Mucosa of stomach (tissue), 1 donor: ENCODE data around the gene CRY1.
"Not testable (repeated sequence)": the region's sequence is repeated elsewhere in the genome, so short reads cannot be mapped to it uniquely, and the experiment has no call there.

Experiments
- H3K27me3 ChIP-seq: one replicate; pipeline ENCODE4 v1.7.0; 2013; ENCODE audit warnings: mild to moderate bottlenecking, low read length; ENCODE audit not compliant: control insufficient read depth, insufficient read depth
- H3K36me3 ChIP-seq: one replicate; pipeline ENCODE4 v1.7.0; 2013; ENCODE audit warnings: low read length; ENCODE audit not compliant: control insufficient read depth, insufficient read depth
- H3K4me1 ChIP-seq: one replicate; pipeline ENCODE4 v1.7.0; 2013; ENCODE audit warnings: mild to moderate bottlenecking, low read length; ENCODE audit not compliant: control insufficient read depth, insufficient read depth
- H3K4me3 ChIP-seq: one replicate; pipeline ENCODE4 v1.7.0; 2013; ENCODE audit warnings: low read length
- H3K9ac ChIP-seq: one replicate; pipeline ENCODE4 v1.7.0; 2013; ENCODE audit warnings: mild to moderate bottlenecking, low read length, moderate library complexity
- H3K9me3 ChIP-seq: one replicate; pipeline ENCODE4 v1.7.0; 2013; ENCODE audit warnings: mild to moderate bottlenecking, low read length, moderate library complexity; ENCODE audit not compliant: control insufficient read depth
- donor health status: Pancreatic carcinoma.

The CRY1 gene

DNA sequence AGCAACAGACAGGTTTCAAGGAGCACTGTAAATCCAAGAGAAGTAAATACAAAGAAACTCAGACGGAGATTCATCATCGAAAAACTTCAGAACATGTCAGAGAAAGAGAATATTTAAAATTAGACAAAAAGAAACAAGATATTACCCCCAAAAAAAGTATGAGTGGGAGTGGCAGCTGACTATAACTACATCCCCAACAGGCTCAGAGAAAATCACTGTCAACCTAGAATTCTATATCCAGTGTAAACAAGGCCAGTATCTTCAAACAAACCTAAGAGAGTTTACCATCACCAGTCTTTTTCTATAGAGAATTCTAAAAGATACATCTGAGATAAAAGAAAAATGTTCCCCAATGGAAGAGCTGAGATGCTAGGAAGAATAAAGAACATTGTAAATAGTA, 39.6 kb downstream of the CRY1 start:
- Histone ChIP-seq H3K27me3 (no peaks in the 10 kb centered on the region), H3K36me3 (no peaks in the 10 kb centered on the region), H3K9ac (no peak overlapping the region), H3K9me3 (no peaks in the 10 kb centered on the region), H3K4me3 (no peak overlapping the region), H3K4me1 (peaks cover 13% of the 10 kb centered on the region)

DNA sequence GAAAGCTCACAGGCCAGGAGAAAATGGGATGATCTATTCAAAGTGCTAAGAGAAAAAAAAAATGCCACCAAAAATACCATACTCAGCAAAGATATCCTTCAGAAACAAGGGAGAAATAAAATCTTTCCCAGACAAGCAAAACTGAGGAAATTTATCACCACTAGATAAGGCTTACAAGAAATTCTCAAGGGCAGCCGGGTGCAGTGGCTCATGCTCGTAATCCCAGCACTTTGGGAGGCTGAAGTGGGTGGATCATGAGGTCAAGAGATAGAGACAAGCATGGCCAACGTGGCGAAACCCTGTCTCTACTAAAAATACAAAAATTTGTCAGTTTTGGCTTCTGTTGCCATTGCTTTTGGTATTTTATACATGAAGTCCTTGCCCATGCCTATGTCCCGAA, 48.2 kb downstream of the CRY1 start:
- Histone ChIP-seq H3K27me3 (no peaks in the 10 kb centered on the region), H3K9me3 (no peaks in the 10 kb centered on the region), H3K4me1 (peaks cover 23% of the 10 kb centered on the region), H3K9ac (no peak overlapping the region), H3K4me3 (no peak overlapping the region), H3K36me3 (no peaks in the 10 kb centered on the region)

DNA sequence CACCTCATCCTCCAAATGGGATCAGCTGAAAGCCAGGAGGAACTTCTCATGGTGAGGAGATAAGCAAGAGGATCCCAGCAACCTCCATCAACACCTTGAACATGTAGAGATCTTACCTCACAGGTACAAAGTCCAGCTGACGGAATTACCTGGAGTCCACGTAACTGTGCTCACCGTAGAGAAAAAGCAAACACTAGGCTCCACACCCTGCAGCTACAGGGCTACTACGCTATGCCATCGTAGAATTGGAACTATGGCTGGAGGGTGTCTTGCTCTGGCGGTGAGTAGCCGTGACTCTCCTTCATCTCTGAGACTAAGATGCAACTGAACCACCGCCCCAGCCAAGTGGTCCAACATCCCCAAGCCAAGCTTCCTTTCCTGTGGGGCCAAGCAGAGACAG, 50.5 kb downstream of the CRY1 start:
- Histone ChIP-seq H3K4me3 (no peak overlapping the region), H3K36me3 (no peaks in the 10 kb centered on the region), H3K4me1 (peaks cover 23% of the 10 kb centered on the region), H3K27me3 (no peaks in the 10 kb centered on the region), H3K9me3 (no peaks in the 10 kb centered on the region), H3K9ac (no peak overlapping the region)

DNA sequence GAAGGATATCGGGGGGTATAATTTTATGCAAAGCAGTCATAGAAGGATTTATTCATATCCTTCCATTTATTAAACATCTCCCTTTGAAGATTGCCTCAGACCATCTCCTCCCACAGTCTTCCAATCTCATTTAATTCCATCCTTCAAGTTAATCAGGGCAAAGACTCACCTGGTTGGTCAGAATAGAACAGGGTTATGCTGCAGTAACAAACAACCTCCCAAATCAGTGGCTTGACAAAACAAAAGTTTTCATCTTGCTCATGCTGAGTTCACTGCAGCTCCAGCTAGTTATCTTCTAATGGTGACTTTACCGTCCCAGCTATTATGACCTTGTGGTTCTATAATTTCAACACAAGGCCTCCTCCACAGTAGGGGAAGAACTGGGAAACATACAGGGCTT, 57.6 kb downstream of the CRY1 start:
- peaks cover 5% of the 10 kb centered on the region for H3K4me1 ChIP-seq
- no peaks in the 10 kb centered on the region for H3K9me3 ChIP-seq

DNA sequence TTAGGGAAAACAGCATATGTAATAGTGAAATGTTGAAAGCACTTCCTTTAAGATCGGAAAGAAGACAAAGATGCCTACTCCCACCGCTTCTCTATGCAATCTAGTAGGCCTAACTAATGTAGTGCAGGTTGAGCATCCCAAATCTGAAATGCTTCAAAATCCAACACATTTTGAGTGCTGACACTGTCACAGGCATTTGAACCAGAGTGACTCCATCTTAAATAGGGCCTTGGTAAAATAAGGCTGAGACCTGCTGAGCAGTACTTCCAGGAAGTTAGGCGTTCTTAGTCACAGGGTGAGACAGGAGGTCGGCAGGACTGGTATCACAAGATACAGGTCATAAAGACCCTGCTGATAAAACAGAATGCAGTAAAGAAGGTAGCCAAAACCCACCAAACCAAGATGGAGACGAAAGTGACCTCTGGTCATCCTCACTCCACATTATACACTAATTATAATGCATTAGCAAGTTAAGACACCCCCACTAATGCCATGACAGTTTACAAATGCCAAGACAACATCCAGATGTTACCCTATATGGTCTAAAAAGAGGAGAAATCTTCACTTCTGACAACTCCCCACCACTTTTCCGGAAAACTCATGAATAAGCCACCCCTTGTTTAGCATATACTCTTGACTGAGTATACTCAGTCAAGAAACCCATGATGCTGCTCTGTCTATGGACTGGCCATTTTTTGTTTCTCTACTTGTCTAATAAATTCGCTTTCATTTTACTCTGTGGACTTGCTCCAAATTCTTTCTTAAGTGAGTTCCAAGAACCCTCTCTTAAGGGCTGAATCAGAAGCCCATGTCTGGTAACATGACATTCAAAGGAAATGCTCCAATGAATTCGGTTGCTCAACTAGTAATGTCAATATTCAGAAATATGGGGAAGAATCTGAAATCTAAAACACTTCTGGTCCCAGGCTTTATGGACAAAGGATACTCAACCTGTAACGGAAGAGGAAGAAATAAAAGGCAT, 59.3 kb downstream of the CRY1 start:
- no peaks in the 10 kb centered on the region for H3K27me3 ChIP-seq
- H3K9ac ChIP-seq, result no peak overlapping the region
- no peaks in the 10 kb centered on the region for H3K9me3 ChIP-seq
- no peaks in the 10 kb centered on the region for H3K36me3 ChIP-seq
- no peak overlapping the region for H3K4me3 ChIP-seq
- peaks cover 9% of the 10 kb centered on the region for H3K4me1 ChIP-seq

More for the DNA sequence above, 57.6 kb downstream of the CRY1 start:
- H3K36me3 ChIP-seq, result no peaks in the 10 kb centered on the region
- H3K9ac ChIP-seq, result no peak overlapping the region
- no peak overlapping the region for H3K4me3 ChIP-seq
- no peaks in the 10 kb centered on the region for H3K27me3 ChIP-seq

DNA sequence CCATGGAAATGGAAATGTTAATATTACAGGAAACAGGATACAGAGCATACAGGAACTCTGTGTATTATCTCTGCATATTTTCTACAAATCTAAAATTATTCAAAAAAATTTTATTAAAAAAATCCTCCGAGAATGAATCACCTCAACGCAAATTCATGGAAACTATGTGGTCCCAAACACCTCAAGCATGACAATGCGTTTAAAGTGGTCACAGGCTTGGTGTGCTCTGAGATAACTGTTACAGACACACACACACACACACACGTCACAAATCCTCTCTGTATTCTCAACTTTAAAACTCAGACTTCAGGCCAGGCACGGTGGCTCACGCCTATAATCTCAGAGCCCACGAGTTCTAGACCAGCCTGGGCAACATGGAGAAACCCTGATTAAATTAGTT, 61.1 kb downstream of the CRY1 start:
- Histone ChIP-seq H3K27me3 (no peaks in the 10 kb centered on the region), H3K36me3 (no peaks in the 10 kb centered on the region), H3K4me1 (peaks cover 13% of the 10 kb centered on the region), H3K9ac (no peak overlapping the region), H3K9me3 (no peaks in the 10 kb centered on the region), H3K4me3 (no peak overlapping the region)

DNA sequence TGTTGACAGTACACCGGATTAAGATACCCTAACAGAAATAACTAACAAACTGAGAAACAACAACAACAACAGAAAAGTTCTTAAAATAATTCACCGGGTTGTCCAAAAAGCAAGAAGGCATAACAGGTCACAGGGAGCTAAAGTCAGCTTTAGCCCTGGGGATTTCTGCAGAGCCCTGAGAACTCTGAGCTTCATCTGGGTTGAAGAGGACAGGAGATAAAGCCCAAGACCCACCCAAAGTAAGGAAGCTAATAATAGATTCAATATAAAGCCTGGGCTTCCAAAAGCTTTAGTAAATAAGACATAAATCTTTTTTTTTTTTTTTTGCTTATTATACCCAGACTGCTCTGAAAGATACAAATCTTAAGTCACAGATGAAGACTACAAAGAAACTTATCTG, 62.3 kb downstream of the CRY1 start:
- Histone ChIP-seq H3K9me3 (no peaks in the 10 kb centered on the region), H3K4me3 (no peak overlapping the region), H3K4me1 (peaks cover 24% of the 10 kb centered on the region), H3K36me3 (no peaks in the 10 kb centered on the region), H3K9ac (no peak overlapping the region), H3K27me3 (no peaks in the 10 kb centered on the region)

DNA sequence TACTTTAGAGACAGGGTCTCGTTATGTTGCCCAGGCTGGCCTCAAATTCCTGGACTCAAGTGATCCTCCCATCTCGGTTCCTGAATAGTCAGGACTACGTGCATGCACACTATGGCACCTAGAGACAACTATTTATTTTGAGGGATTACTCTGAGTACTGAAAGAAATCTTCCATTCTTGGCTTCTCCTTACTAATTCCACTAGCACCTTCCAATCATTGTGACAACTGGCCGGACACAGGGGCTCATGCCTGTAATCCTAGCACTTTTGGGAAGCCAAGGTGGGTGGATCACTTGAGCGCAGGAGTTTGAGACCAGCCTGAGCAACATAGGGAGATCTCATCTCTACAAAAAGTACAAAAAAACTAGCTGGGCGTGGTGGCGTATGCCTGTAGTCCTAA, 64.3 kb downstream of the CRY1 start:
- Histone ChIP-seq H3K36me3 (no peaks in the 10 kb centered on the region), H3K27me3 (no peaks in the 10 kb centered on the region), H3K4me1 (peaks cover 24% of the 10 kb centered on the region), H3K4me3 (no peak overlapping the region), H3K9ac (no peak overlapping the region), H3K9me3 (no peaks in the 10 kb centered on the region)

DNA sequence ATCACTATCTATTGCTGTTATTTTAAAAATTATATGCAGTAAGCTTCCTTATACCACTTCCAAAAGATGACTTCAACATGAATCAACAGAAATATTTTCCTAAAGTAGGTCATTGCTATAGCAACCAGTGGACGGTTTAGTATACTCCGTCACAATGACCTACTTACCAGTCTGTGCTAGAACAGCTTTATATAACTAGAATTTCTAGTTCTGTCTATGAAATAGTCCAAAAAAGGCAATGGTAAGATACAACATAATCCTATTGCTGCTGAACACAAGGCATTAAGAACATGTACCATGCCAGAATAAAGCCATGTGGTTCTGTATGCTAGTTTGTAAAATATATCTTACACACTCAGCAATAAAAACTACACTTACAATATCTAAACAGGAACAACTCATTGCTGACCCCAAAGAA, 65.7 kb downstream of the CRY1 start:
- Histone ChIP-seq H3K4me1 (peaks cover 24% of the 10 kb centered on the region), H3K9ac (no peak overlapping the region), H3K27me3 (no peaks in the 10 kb centered on the region), H3K4me3 (no peak overlapping the region), H3K9me3 (no peaks in the 10 kb centered on the region), H3K36me3 (no peaks in the 10 kb centered on the region)

DNA sequence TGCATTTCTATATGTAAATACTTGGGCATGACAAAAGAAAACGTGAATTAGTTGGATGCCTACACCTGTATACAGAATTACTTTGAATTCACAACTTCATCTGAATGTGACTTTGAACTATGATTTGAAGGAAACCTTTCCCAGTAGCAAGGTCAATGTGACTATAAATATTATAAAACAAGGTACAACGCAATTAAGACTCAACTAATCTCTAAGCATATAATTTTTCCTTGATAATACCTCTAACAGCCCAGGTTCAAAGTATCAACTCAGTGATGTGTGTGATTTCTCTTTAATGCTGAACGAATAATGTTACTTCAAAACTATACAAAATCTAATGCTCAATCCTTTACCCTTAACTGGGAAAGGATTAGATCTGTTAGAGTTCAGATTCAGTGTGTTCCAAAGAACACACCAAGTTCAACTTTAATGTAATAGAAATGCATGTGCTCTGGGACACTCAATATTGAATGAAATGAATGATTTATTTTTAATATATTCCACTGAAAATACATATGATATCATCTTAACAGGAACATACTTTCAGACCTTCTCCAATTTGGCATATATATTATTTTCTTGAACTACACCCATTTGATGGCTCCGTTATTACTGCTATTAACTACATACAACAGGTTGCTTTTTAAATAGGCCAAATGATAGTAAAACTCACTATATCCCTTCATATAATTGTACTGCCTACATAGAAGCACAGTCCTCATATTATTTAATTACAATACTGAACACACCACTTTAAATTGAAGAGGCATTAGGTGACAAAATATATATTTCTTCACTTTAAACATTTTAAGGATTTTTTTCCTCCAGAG, 66.3 kb downstream of the CRY1 start:
- no peaks in the 10 kb centered on the region for H3K27me3 ChIP-seq
- no peaks in the 10 kb centered on the region for H3K9me3 ChIP-seq
- H3K4me3 ChIP-seq, result no peak overlapping the region
- no peak overlapping the region for H3K9ac ChIP-seq
- peaks cover 24% of the 10 kb centered on the region for H3K4me1 ChIP-seq
- H3K36me3 ChIP-seq, result no peaks in the 10 kb centered on the region

DNA sequence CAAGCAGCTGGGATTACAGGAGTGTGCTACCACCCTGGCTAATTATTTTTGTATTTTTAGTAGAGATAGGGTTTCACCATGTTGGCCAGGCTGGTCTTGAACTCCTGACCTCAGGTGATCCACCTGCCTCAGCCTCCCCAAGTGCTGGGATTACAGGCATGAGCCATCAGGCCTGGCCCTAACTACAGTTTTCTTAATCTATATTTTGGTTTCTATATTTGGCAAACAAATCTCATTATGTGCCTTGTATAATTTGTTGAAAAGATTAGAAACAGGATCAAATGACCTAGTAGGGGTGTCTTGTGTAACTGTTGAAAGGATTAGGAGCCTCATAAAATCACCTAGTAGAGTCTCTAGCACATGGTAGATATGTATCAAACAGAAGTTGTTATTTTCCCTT, 67.0 kb downstream of the CRY1 start:
- not testable (repeated sequence) for H3K36me3 ChIP-seq, H3K9me3 ChIP-seq, H3K27me3 ChIP-seq, H3K4me3 ChIP-seq, H3K9ac ChIP-seq
- peaks cover 24% of the 10 kb centered on the region for H3K4me1 ChIP-seq

DNA sequence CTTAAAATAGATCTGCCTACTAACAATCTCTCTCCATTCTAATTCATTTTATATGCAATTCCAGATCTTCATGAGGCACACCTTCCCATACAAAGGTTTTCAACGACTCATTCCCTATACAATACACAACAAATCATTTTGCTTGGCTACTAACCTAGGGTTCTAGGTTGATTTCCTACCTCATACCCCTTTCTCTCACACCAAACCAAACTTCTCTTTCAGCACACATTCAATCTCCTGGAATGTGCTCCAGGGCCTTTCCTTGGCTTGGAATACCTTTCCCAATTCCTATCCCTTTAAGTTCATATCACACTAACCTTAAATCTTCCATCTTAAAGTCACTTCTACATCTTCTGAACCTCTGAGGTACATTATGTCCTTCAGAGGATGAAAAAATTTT, 67.7 kb downstream of the CRY1 start:
- no peaks in the 10 kb centered on the region for H3K9me3 ChIP-seq
- H3K36me3 ChIP-seq, result no peaks in the 10 kb centered on the region
- no peaks in the 10 kb centered on the region for H3K27me3 ChIP-seq
- H3K4me1 ChIP-seq, result peaks cover 18% of the 10 kb centered on the region
- H3K4me3 ChIP-seq, result no peak overlapping the region
- no peak overlapping the region for H3K9ac ChIP-seq
